Effector memory CD4-positive, alpha-beta T cell (primary cell): ENCODE data around the gene SYT1.

Experiments
- DNase-seq, 3 donors: peaks; one replicate each; pipeline ENCODE4 v3.0.0-alpha.2; 2020
- H3K27ac ChIP-seq: 2 replicates; pipeline ENCODE4 v1.7.0; 2013; ENCODE audit warnings: mild to moderate bottlenecking, low read length, moderate library complexity; ENCODE audit not compliant: insufficient read depth, poor library complexity, severe bottlenecking
- H3K27me3 ChIP-seq: replicated peaks from 2 replicates; pipeline ENCODE4 v1.7.0; 2013; ENCODE audit warnings: mild to moderate bottlenecking, low read length; ENCODE audit not compliant: insufficient read depth, control insufficient read depth, poor library complexity, severe bottlenecking
- H3K36me3 ChIP-seq: 2 replicates; pipeline ENCODE4 v1.7.0; 2013; ENCODE audit warnings: mild to moderate bottlenecking, low read length, moderate library complexity; ENCODE audit not compliant: control insufficient read depth, insufficient read depth
- H3K4me1 ChIP-seq: 2 replicates; pipeline ENCODE4 v1.7.0; 2013; ENCODE audit warnings: low read length, mild to moderate bottlenecking; ENCODE audit not compliant: control insufficient read depth, insufficient read depth, poor library complexity, severe bottlenecking
- H3K4me3 ChIP-seq: 2 replicates; pipeline ENCODE4 v1.7.0; 2013; ENCODE audit warnings: low read length, low read depth, mild to moderate bottlenecking; ENCODE audit not compliant: insufficient read depth, poor library complexity, severe bottlenecking
- H3K9me3 ChIP-seq: 2 replicates; pipeline ENCODE4 v1.7.0; 2013; ENCODE audit warnings: mild to moderate bottlenecking, low read length, moderate library complexity; ENCODE audit not compliant: control insufficient read depth

Gene SYT1

DNA sequence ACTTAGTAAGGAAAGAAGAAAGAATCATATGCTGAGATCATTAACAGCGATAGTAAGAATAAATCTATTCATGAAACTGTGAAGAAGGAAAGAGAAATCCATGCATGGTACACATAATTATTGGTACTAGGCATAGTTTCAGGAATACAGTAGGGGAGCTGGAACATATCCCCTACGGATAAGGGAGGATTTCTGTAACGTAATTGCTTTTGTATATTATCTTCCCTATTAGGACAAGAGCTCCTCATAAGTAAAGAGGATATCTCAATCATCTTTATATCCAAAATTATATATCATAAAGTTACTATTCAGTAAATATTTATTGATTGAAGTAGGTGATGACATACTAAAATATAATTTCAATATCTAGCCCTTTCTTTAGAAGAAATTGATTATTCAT is 22.9 kb downstream of the SYT1 start:
- no peak for DNase-seq
- H3K4me3 ChIP-seq: no peak overlapping the region
- H3K4me1 ChIP-seq: no peaks in the 10 kb centered on the region
- no peaks in the 10 kb centered on the region for H3K27me3 ChIP-seq
- H3K27ac ChIP-seq: no peak overlapping the region
- no peaks in the 10 kb centered on the region for H3K36me3 ChIP-seq
- no peaks in the 10 kb centered on the region for H3K9me3 ChIP-seq

DNA sequence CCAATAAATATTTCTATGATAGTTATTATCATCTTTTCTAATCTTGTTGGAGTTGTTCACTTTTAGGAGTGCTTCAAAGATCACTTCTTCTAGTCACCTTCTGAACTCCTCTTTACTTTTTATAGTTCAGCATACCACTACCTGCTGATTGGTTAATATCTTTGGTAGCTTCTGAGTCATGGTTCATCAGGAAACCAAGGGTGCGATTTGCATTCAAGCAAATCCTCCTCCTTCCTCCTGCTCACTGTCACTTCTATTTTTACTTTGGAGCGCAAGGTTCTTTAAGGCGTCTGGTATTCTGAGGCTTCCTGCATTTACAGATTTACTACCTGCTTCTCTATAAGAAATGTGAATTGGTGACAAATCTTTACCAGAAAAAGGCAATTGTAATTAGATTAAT is 24.0 kb downstream of the SYT1 start:
- no peaks in the 10 kb centered on the region for H3K9me3 ChIP-seq
- DNase-seq: no peak
- H3K27me3 ChIP-seq: no peaks in the 10 kb centered on the region
- H3K4me3 ChIP-seq: no peak overlapping the region
- no peaks in the 10 kb centered on the region for H3K4me1 ChIP-seq
- no peak overlapping the region for H3K27ac ChIP-seq
- no peaks in the 10 kb centered on the region for H3K36me3 ChIP-seq

DNA sequence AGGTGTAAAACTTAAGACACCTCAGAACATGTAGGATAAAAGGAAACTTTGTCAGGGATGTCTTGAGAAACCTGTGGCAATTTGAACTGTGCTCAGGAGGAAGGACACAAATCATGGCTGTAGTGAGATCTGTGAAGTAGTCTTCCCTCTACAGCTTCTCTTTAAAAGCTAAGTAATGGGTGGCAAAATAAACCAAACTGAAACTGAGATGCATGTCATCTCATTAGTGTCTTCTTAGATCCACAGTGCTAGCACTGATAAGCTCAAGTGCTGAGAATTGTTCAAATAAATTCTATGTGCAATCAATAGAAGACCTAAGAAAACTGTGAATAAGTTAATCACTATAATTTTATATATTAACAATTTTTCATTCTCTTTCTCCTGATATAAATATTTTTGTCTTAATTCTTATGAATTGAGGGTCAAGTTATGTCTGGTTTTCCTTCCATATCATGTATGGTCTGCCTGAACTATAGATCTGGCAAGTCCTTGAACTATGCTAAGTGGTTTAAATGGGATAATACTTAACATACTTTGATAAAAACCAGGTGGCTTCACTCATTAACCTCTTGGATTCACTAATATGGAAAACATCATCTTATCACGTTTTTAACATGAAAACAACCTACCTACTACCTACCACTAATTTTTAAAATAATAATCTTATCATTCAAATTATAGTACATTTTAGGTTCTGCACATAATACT is 27.2 kb downstream of the SYT1 start:
- no peaks in the 10 kb centered on the region for H3K9me3 ChIP-seq
- H3K4me3 ChIP-seq: no peak overlapping the region
- no peaks in the 10 kb centered on the region for H3K36me3 ChIP-seq
- H3K27me3 ChIP-seq: no peaks in the 10 kb centered on the region
- no peaks in the 10 kb centered on the region for H3K4me1 ChIP-seq
- no peak overlapping the region for H3K27ac ChIP-seq
- DNase-seq: no peak

DNA sequence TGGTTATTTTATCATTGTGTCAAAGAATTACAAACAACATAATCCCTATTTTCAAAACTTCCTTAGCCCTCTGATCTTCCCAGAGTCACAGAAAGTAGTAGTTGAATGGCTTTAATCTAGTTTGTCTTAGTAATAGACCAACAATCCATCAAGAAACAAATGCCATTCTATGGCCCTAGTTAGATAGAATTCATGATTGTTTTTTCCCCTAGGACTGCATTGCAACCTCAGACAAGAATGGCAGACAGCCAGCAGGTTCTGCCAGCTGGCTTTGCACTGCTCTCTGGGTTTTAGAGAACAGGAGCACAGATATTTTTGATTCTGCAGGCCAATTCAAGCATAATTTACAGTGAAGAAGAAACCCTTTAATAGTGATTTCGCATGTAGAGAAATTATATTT is 33.8 kb downstream of the SYT1 start:
- Histone ChIP-seq H3K27me3 (no peaks in the 10 kb centered on the region), H3K4me3 (no peak overlapping the region), H3K4me1 (no peaks in the 10 kb centered on the region), H3K36me3 (no peaks in the 10 kb centered on the region), H3K27ac (no peak overlapping the region), H3K9me3 (no peaks in the 10 kb centered on the region)
- DNase-seq: no peak

DNA sequence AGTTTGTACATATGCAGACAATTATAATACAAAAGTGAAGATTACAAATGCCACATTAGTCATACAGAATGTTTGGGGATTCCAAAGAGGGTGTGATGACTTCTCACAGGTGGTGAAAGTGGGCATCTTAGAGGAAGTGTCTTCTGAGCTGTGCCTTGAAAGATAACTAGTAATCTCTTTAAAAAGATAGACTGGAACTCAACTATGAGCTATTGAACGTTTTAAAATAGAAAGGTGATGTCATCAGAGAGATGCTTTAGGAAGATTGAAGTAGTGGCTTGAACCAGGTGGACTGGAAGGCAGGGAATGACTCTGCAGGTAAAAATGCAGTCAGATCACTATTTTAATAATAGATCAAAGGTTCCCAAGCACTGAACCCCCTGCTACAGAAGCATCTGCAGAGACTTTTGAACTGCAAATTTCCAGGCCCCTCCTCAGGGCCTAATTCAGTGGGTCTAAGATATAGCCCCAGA is 50.3 kb downstream of the SYT1 start:
- Histone ChIP-seq H3K4me3 (no peak overlapping the region), H3K27me3 (no peaks in the 10 kb centered on the region), H3K4me1 (no peaks in the 10 kb centered on the region), H3K36me3 (no peaks in the 10 kb centered on the region), H3K9me3 (no peaks in the 10 kb centered on the region), H3K27ac (no peak overlapping the region)
- no peak for DNase-seq

DNA sequence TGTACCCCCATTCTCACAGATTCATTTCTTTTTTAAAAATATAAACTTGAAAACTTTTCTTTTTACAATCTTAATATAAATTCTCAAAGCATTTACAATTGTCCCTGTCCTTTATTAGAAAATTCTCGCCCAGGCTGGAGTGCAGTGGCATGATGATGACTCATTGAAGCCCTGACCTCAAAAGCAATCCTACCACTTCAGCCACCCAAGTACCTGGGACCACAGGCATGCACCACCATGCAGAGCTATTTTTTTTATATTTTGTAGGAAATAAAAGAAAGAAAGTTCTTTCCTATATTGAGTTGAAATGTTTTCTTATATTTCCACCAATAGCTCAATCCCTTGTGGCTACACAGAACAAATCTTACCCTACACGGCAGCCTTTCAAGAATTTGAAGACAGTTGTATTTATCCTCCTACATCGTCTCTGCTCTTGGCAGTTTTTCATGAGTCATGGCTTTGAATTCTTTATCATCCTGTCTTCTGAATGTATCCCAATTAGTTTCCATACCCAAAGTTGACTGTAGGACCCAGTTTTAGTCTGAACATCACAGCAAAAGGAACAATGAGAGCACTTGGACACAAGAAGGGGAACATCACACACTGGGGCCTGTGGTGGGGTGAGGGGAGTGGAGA is 52.4 kb downstream of the SYT1 start:
- no peaks in the 10 kb centered on the region for H3K9me3 ChIP-seq
- H3K27me3 ChIP-seq: no peaks in the 10 kb centered on the region
- no peaks in the 10 kb centered on the region for H3K4me1 ChIP-seq
- no peak for DNase-seq
- H3K4me3 ChIP-seq: no peak overlapping the region
- H3K27ac ChIP-seq: no peak overlapping the region
- no peaks in the 10 kb centered on the region for H3K36me3 ChIP-seq

DNA sequence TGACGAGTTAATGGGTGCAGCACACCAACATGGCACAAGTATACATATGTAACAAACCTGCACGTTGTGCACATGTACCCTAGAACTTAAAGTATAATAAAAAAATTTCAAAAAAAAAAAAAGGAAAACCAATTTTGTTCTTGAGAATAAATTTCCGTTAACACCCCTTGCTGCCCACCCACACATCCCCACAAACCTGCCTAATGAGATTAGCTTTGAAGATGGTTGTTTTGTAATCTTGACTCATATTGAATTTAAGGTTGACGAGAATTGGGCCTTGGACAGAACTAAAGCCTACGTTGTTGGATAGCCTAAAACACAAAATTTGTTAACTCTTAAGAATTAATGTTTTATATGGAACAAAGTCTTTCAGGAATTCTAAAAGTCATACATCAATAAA is 52.9 kb downstream of the SYT1 start:
- DNase-seq: no peak
- H3K4me3 ChIP-seq: no peak overlapping the region
- H3K36me3 ChIP-seq: no peaks in the 10 kb centered on the region
- H3K27me3 ChIP-seq: no peaks in the 10 kb centered on the region
- H3K4me1 ChIP-seq: no peaks in the 10 kb centered on the region
- no peaks in the 10 kb centered on the region for H3K9me3 ChIP-seq
- H3K27ac ChIP-seq: no peak overlapping the region

DNA sequence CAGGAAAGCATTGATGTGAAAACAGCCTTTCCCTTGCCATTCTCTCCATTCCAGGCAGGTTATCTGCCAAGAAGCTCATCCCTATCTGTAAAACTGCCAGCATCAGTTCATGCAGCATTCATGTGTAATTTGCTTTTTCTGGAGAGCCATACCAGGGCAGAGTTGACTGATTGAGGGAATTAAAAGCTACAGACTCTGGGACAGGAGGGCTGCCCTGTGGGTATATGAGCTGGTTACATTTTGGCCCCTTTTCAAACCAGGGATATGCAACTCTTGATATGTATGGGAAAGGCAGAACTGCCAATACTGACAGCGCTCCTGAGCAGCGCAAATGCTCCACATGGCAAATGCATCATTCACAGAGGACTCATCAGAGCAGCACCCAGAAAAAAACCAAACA is 53.7 kb downstream of the SYT1 start:
- Histone ChIP-seq H3K27me3 (no peaks in the 10 kb centered on the region), H3K27ac (no peak overlapping the region), H3K9me3 (no peaks in the 10 kb centered on the region), H3K4me3 (no peak overlapping the region), H3K36me3 (no peaks in the 10 kb centered on the region), H3K4me1 (no peaks in the 10 kb centered on the region)
- DNase-seq: no peak

DNA sequence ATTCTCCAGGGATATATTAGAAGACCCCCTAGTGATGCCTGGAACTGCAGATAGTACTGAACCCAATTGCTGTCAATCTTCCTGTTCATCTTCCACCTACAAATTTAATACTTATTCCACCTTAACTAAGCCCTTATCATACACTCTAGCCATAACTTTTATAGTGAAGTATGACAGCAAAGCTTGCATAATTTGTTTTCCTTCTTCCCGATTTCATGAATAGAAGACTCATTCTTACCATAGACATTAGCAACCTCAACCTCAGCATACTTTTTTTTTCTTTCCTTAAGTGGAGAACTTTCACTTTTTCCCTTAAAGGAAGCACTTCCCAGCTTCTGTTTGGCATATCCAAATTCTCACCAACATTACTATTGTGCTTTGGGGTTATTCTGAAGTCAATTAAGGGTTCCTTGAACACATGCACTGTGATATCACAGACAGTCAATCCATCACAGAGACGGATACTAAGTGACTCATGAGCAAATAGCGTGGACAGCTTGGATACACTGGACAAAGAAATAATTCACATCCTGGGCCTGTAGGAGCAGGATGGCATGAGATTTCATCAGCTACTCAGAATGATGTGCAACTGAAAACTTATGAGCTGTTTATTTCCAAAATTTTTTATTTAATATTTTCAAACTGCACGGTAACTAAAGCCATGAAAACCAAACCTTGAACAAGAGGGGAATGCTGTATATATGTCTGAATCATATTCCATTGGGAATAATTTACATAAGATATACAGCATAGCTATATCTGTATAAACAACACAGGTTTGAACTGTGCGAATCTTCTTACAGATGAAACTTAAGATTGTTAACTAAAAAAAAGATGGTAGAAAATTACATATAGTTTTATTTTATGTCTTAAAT is 63.9 kb downstream of the SYT1 start:
- Histone ChIP-seq H3K9me3 (no peaks in the 10 kb centered on the region), H3K4me1 (no peaks in the 10 kb centered on the region), H3K36me3 (no peaks in the 10 kb centered on the region), H3K27me3 (no peaks in the 10 kb centered on the region), H3K4me3 (no peak overlapping the region), H3K27ac (no peak overlapping the region)
- no peak for DNase-seq

DNA sequence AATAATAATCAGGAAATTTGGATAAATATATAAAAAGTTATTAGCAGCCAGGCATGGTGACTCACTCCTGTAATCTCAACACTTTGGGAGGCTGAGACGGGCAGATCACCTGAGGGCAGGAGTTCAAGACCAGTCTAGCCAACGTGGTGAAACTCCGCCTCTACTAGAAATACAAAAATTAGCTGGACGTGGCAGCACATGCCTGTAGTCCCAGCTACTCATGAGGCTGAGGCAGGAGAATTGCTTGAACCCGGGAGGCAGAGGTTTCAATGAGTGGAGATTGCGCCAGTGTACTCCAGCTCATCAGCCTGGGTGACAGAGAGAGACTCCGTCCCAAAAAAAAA is 64.5 kb downstream of the SYT1 start:
- H3K4me1 ChIP-seq: no peaks in the 10 kb centered on the region
- H3K27ac ChIP-seq: no peak overlapping the region
- no peak overlapping the region for H3K4me3 ChIP-seq
- H3K27me3 ChIP-seq: no peaks in the 10 kb centered on the region
- no peaks in the 10 kb centered on the region for H3K36me3 ChIP-seq
- H3K9me3 ChIP-seq: no peaks in the 10 kb centered on the region
- no peak for DNase-seq
